ENCODE data around the gene TTC23.

- TF ChIP-seq POLR2A (IDR thresholded peaks at IDR 0.05) (no peak), CTCF (IDR thresholded peaks at IDR 0.05) (no peak)
These were observed 139.8 kb downstream of the TTC23 start for GRCh38 chr15:99109555-99110021.
